ENCODE results near the gene UBQLN1.
"Not testable (repeated sequence)": the region's sequence is repeated elsewhere in the genome, so short reads cannot be mapped to it uniquely, and the experiment has no call there.

The UBQLN1 gene

DNA sequence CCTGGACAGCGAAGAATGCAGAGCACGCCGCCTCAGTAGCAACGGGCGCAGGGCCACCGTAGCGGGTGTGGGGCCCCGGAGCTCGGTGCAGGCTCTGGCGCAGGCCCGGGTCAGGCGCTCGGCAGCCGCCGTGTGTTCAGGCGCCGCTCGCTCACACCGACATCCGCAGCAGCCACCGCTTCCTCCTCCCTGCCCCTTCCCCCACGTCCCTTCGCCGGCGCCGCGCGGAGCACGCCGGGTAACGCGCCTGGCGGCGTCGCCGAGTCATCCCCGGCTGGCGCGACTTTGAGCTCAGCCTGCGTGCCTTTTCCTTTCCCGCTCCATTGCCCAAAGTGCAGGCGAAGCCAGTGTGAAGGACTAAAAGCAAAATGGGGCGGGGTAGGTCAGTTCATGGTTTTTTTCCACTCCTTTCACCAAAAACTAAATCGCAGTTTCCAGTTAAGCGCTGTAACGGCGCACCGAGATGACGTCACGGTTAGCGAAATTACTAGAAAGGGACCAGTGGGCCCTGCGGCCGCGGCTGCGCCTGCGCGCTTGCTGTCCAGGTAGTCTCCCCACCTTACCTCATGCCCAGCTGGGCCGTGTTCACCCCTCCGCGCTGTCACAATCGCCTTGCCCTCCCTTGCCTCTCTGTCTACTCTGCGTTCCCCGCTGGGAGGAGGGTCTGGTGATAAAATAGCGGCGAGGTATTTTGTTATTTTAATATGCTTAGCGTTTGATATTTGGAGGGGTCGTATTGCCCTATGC lies at the start of gene UBQLN1:
UBQLN1 (minus strand) TSS at position 191 of the 747 bp plus-strand sequence. CDS start 279 bp downstream, outside the sequence.
- FAIRE-seq (peak; percentile 98), DNase-seq (ENCODE audit: insufficient read length, low spot score) (peak; percentile 99)
- peak; percentile 98 for TF ChIP-seq POLR2A (IDR thresholded peaks at IDR 0.05; ENCODE audit: low read depth, low read length)

DNA sequence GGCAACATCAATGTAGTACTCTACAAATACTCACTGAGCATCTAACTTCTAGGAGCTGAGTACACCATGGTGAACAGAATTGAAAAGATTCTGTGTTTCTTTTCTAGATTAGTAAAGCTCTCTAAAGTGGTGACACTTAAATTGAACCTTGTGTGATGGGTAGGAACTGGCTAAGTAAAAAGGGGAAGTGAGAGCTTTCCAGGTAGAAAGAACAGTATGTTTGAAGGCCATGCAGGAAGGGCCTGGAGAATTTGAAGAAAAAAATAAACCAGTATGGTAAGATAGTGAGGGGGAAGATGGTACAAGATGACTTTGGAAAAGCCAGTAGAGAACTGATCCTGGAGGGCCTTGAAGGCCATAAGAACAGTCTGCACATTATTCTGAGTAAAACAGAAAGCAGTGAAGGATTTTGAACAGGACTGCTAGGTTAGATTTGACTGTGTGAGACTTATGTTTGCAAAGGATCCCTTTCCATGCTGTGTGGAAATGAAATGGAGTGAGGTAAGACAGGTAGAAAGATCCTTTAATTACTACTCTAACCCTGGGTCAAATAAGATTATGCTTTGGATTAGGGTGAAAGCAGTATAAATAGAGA lies 46.7 kb upstream of the UBQLN1 start:
- DNase-seq (ENCODE audit: insufficient read length, low spot score), result no peak
- peak; percentile 85 for FAIRE-seq
- TF ChIP-seq POLR2A (IDR thresholded peaks at IDR 0.05; ENCODE audit: low read depth, low read length), result no peak

DNA sequence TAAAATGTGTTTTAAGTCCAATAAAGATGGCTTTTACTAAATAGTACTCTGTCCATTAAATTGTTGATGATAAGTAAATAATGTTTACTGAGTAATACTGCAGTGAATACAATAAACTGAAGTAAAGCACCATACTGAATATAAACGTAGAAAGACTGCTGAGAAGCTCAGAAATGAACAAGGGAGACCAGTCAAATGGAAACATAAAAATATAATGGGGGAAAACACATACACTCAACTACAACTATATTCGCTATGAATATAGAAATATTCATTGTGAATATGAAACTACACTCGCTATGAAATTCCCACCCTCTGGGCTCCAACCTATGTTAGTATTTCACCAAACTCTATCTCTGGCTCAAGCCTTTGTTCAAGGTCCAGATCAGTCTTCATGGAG lies 41.9 kb upstream of the UBQLN1 start:
- no peak for TF ChIP-seq POLR2A (IDR thresholded peaks at IDR 0.05; ENCODE audit: low read depth, low read length)
- DNase-seq (ENCODE audit: insufficient read length, low spot score), result no peak
- FAIRE-seq, result no peak

DNA sequence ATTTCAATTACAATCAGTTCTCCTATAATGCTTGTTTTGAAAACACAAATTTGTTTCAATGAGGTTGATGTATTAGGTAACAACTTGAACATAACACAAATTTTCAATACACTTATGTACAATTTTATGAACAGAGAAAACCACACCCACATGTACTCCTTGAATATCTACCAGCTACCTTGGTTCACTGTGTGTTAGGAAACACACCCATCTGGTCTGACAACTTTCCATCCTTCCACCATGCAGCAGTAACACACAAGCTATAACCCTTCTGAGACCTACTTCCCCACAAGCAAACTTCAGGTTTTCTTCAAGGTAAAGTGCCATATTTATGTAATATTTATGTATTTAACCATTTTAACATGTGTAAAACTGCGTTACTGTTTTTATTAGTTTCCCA lies 36.4 kb upstream of the UBQLN1 start:
- DNase-seq (ENCODE audit: insufficient read length, low spot score) (no peak), FAIRE-seq (peak; percentile 55)
- TF ChIP-seq POLR2A (IDR thresholded peaks at IDR 0.05; ENCODE audit: low read depth, low read length), result no peak

DNA sequence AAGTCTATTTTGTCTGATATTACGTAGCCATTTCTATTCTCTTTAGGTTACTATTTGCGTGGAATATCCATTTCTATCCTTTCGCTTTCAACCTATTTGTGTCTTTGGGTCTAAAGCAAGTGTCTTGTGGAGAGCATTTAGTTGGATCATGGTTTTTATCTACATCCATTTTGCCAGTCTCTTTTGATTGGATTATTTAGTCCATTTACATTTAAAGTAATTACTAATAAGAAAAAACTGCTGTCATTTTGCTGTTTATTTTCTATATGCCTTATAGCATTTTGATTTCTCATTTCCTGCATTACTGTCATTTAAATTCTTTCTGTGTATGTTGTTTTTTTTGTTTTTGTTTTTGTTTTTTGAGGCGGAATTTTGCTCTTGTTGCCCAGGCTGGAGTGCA lies 26.0 kb upstream of the UBQLN1 start:
- FAIRE-seq, result peak; percentile 70
- TF ChIP-seq POLR2A (IDR thresholded peaks at IDR 0.05; ENCODE audit: low read depth, low read length), result no peak
- DNase-seq (ENCODE audit: insufficient read length, low spot score), result no peak

DNA sequence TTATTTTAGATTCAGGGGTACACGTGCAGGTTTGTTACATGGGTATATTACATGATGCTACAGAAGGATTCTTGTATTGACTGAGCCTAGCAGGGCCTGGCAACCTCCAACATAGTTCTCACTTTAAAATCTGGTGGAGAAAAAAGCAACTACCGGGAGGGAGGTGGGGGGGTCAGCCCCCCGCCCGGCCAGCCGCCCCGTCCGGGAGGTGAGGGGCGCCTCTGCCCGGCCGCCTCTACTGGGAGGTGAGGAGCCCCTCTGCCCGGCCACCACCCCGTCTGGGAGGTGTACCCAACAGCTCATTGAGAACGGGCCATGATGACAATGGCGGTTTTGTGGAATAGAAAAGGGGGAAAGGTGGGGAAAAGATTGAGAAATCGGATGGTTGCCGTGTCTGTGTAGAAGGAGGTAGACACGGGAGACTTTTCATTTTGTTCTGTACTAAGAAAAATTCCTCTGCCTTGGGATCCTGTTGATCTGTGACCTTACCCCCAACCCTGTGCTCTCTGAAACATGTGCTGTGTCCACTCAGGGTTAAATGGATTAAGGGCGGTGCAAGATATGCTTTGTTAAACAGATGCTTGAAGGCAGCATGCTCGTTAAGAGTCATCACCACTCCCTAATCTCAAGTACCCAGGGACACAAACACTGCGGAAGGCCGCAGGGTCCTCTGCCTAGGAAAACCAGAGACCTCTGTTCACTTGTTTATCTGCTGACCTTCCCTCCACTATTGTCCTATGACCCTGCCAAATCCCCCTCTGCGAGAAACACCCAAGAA lies 21.0 kb upstream of the UBQLN1 start:
- not testable (repeated sequence) for FAIRE-seq; DNase-seq (ENCODE audit: insufficient read length, low spot score)

DNA sequence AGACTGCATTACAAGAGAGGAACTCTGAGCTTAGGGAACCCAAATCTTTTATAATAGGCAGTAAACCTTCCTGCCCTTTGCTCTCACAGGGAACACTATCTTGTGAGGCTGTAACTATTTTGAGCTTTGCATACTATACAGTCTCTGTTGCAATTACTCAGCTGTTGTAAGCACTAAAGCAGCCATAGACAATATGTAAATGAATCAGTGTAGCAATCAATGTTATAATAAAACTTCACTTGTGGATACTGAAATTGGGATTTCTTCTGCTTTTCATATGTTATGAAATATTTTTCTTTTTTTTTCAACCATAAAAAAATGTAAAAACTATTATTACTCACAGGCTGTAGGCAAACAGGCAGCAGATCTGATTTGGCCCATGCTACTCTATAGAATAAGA lies 16.7 kb upstream of the UBQLN1 start:
- no peak for TF ChIP-seq POLR2A (IDR thresholded peaks at IDR 0.05; ENCODE audit: low read depth, low read length)
- DNase-seq (ENCODE audit: insufficient read length, low spot score) (no peak), FAIRE-seq (no peak)

DNA sequence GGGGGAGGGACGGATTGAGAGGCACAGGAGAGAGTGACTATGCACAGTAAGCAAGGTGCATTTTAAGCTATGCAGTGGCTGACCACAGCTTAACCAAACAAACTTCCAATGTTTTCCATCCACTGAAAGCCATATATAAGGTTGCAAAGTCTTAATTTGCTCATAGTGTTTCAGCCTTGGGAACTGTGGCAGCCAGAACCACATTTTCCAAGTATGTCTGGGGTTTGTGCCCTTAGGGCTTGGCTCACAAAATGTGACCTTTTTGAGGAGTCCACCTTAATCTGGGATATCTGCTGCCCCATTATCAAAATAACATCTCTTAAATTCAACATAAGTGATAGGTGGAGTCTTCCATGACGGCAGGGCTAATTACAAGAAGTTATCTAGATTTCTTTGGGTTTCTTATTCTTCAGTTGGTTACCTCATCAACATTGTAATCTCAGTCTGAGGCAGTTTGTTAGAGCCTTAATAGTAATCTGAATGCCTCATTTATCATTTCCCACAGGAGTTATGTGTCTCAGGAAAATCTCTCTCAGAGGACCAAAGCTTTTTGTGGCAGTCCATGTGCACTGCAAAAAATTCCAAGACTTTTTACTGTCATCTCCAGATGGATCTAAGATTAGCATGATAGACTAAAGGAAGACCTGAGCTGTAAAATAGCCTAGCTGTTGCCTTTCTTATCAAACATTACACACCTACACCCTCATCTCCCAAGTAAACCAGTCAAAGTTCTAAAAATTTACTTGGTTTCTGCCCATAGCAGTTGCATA lies 15.2 kb upstream of the UBQLN1 start:
- DNase-seq (ENCODE audit: insufficient read length, low spot score), result no peak
- no peak for TF ChIP-seq POLR2A (IDR thresholded peaks at IDR 0.05; ENCODE audit: low read depth, low read length)
- FAIRE-seq, result no peak

DNA sequence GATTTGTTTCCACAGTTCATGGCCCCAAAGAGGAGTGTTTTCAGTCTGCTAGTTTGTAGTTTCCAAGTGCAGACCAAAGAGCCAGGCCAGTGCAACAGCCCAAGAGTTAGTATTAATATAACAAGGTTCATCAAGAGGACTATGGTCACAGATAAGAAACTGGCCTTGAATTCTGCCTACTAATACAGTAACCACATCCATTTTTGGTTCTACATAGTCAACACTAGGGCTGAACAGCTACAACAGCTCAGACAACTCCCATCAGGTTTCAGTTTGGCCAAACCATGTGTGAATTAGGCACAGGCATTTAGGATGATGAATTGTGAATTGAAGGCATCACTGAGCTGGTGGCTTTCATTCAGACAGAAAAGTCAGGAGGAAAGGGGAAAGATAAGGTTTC lies 13.8 kb upstream of the UBQLN1 start:
- FAIRE-seq (no peak), DNase-seq (ENCODE audit: insufficient read length, low spot score) (no peak)
- no peak for TF ChIP-seq POLR2A (IDR thresholded peaks at IDR 0.05; ENCODE audit: low read depth, low read length)

DNA sequence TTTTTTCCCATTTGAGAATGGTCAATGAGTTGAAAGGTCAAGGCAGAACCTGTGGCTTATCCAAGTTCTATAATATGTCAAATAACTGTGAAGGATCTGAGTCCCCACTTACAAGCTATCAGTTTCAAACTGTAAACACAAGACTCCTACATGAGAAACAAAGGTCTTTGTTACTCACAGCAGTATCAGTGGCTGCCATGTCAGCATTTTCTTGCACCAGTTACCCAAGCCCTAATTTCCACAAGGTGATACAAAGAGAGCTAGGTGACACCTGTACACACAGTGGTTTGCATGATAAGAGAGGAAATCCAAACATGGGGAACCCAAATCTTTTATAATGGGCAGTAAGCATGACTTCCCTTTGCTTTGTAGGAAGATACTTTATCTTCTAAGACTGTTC lies 8.0 kb upstream of the UBQLN1 start:
- FAIRE-seq (no peak), DNase-seq (ENCODE audit: insufficient read length, low spot score) (no peak)
- no peak for TF ChIP-seq POLR2A (IDR thresholded peaks at IDR 0.05; ENCODE audit: low read depth, low read length)

DNA sequence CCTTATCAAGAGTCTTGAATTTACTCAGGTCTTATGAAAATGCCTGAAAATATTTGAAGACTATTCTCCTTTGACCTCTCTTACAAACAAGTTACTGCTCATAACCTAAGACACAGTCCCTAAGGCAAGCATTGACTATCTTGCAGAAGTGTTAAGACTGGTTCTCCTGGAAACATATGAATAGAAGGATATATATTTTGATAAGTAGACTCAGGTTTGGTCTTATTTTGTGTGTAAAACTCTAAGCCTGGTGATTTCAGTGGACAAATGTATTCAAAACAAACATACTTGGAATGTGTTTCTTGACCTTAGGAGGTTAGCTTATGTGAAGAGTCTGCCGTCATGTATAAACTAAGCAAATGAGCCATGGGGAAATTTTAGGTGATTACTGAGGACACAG lies 7.5 kb upstream of the UBQLN1 start:
- no peak for TF ChIP-seq POLR2A (IDR thresholded peaks at IDR 0.05; ENCODE audit: low read depth, low read length)
- DNase-seq (ENCODE audit: insufficient read length, low spot score) (no peak), FAIRE-seq (no peak)

DNA sequence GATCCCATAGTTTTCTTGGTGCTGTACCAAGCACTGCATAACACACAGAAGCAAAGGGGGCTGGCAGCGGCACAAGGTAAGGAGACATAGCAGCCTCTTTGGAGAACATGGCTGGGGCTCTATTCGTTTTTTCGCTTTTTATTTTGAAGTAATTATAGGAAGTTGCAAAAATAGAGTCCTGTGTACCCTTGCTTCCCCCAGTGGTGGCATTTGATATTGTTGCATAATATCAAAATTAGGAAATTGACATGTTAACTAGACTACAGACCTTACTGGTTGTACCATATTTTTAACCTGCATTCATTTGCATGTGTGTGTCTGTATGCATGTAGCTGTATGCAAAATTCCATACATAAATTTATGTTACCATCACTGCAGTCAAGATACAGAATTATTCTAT lies 6.6 kb upstream of the UBQLN1 start:
- DNase-seq (ENCODE audit: insufficient read length, low spot score) (no peak), FAIRE-seq (no peak)
- TF ChIP-seq POLR2A (IDR thresholded peaks at IDR 0.05; ENCODE audit: low read depth, low read length), result no peak

DNA sequence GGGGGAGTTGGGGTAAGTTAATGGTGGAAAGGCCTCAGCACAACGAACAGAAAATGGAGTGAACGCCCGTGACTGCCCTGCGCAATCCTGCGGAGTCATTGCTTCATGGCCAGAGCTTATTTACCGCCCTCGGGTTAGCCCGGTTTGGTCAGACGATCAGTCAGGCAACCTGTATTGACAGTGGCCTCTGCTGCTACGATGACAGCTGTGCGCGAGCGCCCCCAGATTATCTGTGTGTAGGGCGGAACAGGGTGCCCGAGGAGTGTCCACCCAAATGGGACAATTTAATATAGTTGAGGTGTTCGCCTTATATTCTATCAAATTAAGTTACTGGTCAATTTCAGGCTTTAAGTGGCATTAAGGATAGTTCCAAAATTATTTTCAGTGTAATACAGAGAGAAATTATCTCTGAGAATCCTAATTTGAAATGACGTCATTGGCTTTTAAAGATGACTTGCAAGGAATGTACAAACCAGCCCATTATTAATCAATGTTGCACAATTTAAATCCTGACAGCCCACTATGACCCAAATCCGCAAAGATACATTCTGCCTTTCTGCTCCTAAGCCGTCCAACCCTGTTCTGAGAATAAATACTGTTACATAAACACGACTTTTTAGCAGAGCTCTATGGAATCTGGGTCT lies 879 bp upstream of the UBQLN1 start:
- no peak for TF ChIP-seq POLR2A (IDR thresholded peaks at IDR 0.05; ENCODE audit: low read depth, low read length)
- peak; percentile 45 for FAIRE-seq
- no peak for DNase-seq (ENCODE audit: insufficient read length, low spot score)

DNA sequence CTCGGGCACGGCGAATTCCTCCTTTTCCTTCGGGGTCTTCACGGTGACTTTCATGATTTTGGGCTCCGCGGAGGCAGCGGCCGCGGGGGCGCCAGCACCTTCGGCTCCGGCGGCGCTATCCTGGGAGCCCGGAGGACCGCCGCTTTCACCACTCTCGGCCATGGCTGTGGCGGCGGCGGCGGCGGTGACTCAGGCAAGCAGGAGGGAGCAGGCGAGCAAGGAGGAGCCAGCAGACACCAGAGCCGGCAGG lies 315 bp downstream of the UBQLN1 start:
- TF ChIP-seq POLR2A (IDR thresholded peaks at IDR 0.05; ENCODE audit: low read depth, low read length), result no peak
- DNase-seq (ENCODE audit: insufficient read length, low spot score) (peak; percentile 97), FAIRE-seq (no peak)
